Liver (tissue), 9 donors: ENCODE data around the gene LDLRAD3. TPM values are rescaled to one million over a fixed set of nuclear protein-coding genes. Genes with fewer than 3 reads are reported as not detected.

ENCODE experiments used
- DNase-seq: peaks from one replicate; pipeline ENCODE4 v3.0.0-alpha.2; 2017; ENCODE audit warnings: low spot score
- H3K27ac ChIP-seq, 2 donors: one replicate each; pipeline ENCODE4 v1.7.0; 2013; ENCODE audit warnings: inconsistent platforms in 2 of 2, low read length in 2 of 2, control low read depth in 1 of 2, low read depth in 1 of 2, mild to moderate bottlenecking in 1 of 2
- H3K27me3 ChIP-seq, 4 donors: one replicate each; pipeline versions ENCODE4 v1.6.1 to v1.7.0; 2013; ENCODE audit warnings: low read length in 3 of 4, inconsistent platforms in 1 of 4, mild to moderate bottlenecking in 1 of 4, moderate library complexity in 1 of 4; ENCODE audit not compliant: control insufficient read depth in 4 of 4, insufficient read depth in 4 of 4
- H3K36me3 ChIP-seq, 4 donors: one replicate each; pipeline versions ENCODE4 v1.6.1 to v1.7.0; 2013; ENCODE audit warnings: low read length in 3 of 4, mild to moderate bottlenecking in 3 of 4, low read depth in 1 of 4, moderate library complexity in 1 of 4; ENCODE audit not compliant: control insufficient read depth in 4 of 4, insufficient read depth in 3 of 4
- H3K4me1 ChIP-seq, 4 donors: one replicate each; pipeline versions ENCODE4 v1.6.1 to v1.7.0; 2013; ENCODE audit warnings: low read length in 3 of 4, mild to moderate bottlenecking in 3 of 4, moderate library complexity in 1 of 4; ENCODE audit not compliant: control insufficient read depth in 4 of 4, insufficient read depth in 4 of 4
- H3K4me3 ChIP-seq, 3 donors: one replicate each; pipeline versions ENCODE4 v1.6.1 to v1.7.0; 2013; ENCODE audit warnings: low read length in 3 of 3, control low read depth in 1 of 3, low read depth in 1 of 3, mild to moderate bottlenecking in 1 of 3
- H3K9ac ChIP-seq, 2 donors: one replicate each; pipeline ENCODE4 v1.7.0; 2013; ENCODE audit warnings: low read length in 2 of 2, mild to moderate bottlenecking in 2 of 2, moderate library complexity in 2 of 2, control low read depth in 1 of 2, low read depth in 1 of 2
- H3K9me3 ChIP-seq, 4 donors: one replicate each; pipeline versions ENCODE4 v1.6.1 to v1.7.0; 2013; ENCODE audit warnings: low read length in 3 of 4; ENCODE audit not compliant: control insufficient read depth in 4 of 4
- EGR1 ChIP-seq, 2 donors: IDR thresholded peaks; 2 replicates each; pipeline ENCODE4 v1.6.1; 2016 to 2018; ENCODE audit warnings: antibody characterized with exemption in 2 of 2, low read depth in 2 of 2
- FOXA1 ChIP-seq: IDR thresholded peaks from 2 replicates; pipeline ENCODE4 v1.6.1; 2016; ENCODE audit warnings: antibody characterized with exemption
- FOXA2 ChIP-seq: IDR thresholded peaks from 2 replicates; pipeline ENCODE4 v1.6.1; 2016; ENCODE audit warnings: antibody characterized with exemption
- GABPA ChIP-seq, 2 donors: IDR thresholded peaks in 1 of 2; conservative IDR thresholded peaks in 1 of 2; 2 replicates each; pipeline ENCODE4 v1.6.1; 2016; ENCODE audit warnings: antibody characterized with exemption in 2 of 2, mild to moderate bottlenecking in 1 of 2, moderate library complexity in 1 of 2
- JUND ChIP-seq, 2 donors: IDR thresholded peaks; 2 replicates each; pipeline ENCODE4 v1.6.1; 2016; ENCODE audit warnings: antibody characterized with exemption in 2 of 2
- MAX ChIP-seq: IDR thresholded peaks from 2 replicates; pipeline ENCODE4 v1.6.1; 2016; ENCODE audit warnings: antibody characterized with exemption
- NR2F2 ChIP-seq: IDR thresholded peaks from 2 replicates; pipeline ENCODE4 v1.6.1; 2016; ENCODE audit warnings: antibody characterized with exemption
- RAD21 ChIP-seq, 2 donors: IDR thresholded peaks; 2 replicates each; pipeline ENCODE4 v1.6.1; 2016; ENCODE audit warnings: antibody characterized with exemption in 2 of 2, mild to moderate bottlenecking in 2 of 2
- REST ChIP-seq: IDR thresholded peaks from 2 replicates; pipeline ENCODE4 v1.6.1; 2016; ENCODE audit warnings: antibody characterized with exemption, mild to moderate bottlenecking
- TAF1 ChIP-seq: conservative IDR thresholded peaks from 2 replicates; pipeline ENCODE4 v1.6.1; 2016; ENCODE audit warnings: antibody characterized with exemption, mild to moderate bottlenecking
- ZBTB33 ChIP-seq: IDR thresholded peaks from 2 replicates; pipeline ENCODE4 v1.6.1; 2016; ENCODE audit warnings: antibody characterized with exemption
- WGBS: extraction: QIAGEN DNeasy Blood & Tissue Kit; methylation state at CpG from one replicate; pipeline ENCODE4 v1.1.7; 2013; 5-methylcytosine and 5-hydroxymethylcytosine counted together
- polyA plus RNA-seq, 2 donors: library from polyadenylated mRNA; stranded (reverse) in 1 of 2; unstranded in 1 of 2; fragments of 200-250 nt in 1 of 2; fragments of >200 nt in 1 of 2; fragmentation: Nextera tagmentation in 1 of 2; extraction: Ambion mirVana in 1 of 2; gene quantifications; one replicate each; pipeline versions ENCODE4 v1.2.1 to v1.2.3, GENCODE V29; 2013 to 2015
- total RNA-seq, 2 donors: library from RNA; depleted of rRNA; stranded (reverse); fragments of >200 nt; gene quantifications; one replicate each; pipeline ENCODE4 v1.2.3, GENCODE V29; 2014
- donor health status: healthy.
- donor health status: healthy.
- donor health status: healthy.
- donor health status: healthy.
- donor health status: healthy.

LDLRAD3 gene
- total and polyA plus RNA-seq, 4 donors, result 0.75 to 1.3 (median 0.93) TPM

GRCh38 chr11:36088266-36088972 is 144.6 kb downstream of the LDLRAD3 start:
- WGBS, result 69% methylated on average over 6 of the region's 6 CpGs

GRCh38 chr11:36089920-36090319 is 146.1 kb downstream of the LDLRAD3 start:
- no peak overlapping the region for H3K4me3 ChIP-seq
- peaks cover 0 to 11% (median 7%) of the 10 kb centered on the region in 4 donors for H3K9me3 ChIP-seq
- H3K27ac ChIP-seq, result no peak overlapping the region
- no peak overlapping the region for H3K9ac ChIP-seq
- H3K4me1 ChIP-seq, result no peaks in the 10 kb centered on the region
- H3K36me3 ChIP-seq, result no peaks in the 10 kb centered on the region
- no peaks in the 10 kb centered on the region for H3K27me3 ChIP-seq
- no peak for DNase-seq
- TF ChIP-seq FOXA1 (no peak), EGR1 (IDR thresholded peaks at IDR 0.05; ENCODE audit: low read depth in 2 of 2) (no peak), JUND (IDR thresholded peaks at IDR 0.05) (no peak), RAD21 (IDR thresholded peaks at IDR 0.05) (no peak), FOXA2 (no peak), MAX (no peak), ZBTB33 (no peak), TAF1 (no peak), GABPA (IDR thresholded peaks at IDR 0.05 in 1 of 2, conservative IDR thresholded peaks at IDR 0.05 in 1 of 2) (no peak), REST (no peak)

More at GRCh38 chr11:36088266-36088972, 144.6 kb downstream of the LDLRAD3 start:
- Histone ChIP-seq H3K4me3 (no peak overlapping the region), H3K27ac (peak overlapping the region in 1 of 2 donors; percentile 28), H3K9ac (no peak overlapping the region), H3K4me1 (no peaks in the 10 kb centered on the region), H3K36me3 (no peaks in the 10 kb centered on the region), H3K27me3 (no peaks in the 10 kb centered on the region), H3K9me3 (peaks cover 0 to 7% (median under 1%) of the 10 kb centered on the region in 4 donors)
- DNase-seq, result no peak
- TF ChIP-seq ZBTB33, result no peak
- TF ChIP-seq NR2F2, result peak; percentile 4
- TF ChIP-seq JUND (IDR thresholded peaks at IDR 0.05), result no peak
- no peak for TF ChIP-seq REST
- no peak for TF ChIP-seq EGR1 (IDR thresholded peaks at IDR 0.05; ENCODE audit: low read depth in 2 of 2)
